ENCODE measurements around the gene PLA2G4A. TPM values are rescaled to one million over a fixed set of nuclear protein-coding genes. Genes with fewer than 3 reads are reported as not detected.

Gene PLA2G4A
- 2.8 and 2.9 TPM in 2 replicates for total RNA-seq (ENCODE audit: low replicate concordance)
- long read RNA-seq, transcript PLA2G4A-201 (18 exons, 2,875 nt): major isoform, 21 of 22 reads
- long read RNA-seq, partial matches to known transcripts: 0 of 22 reads
- long read RNA-seq, other reads (novel, unspliced or antisense): 1 of 22 reads

- peaks cover 5% of the 10 kb centered on the region for H3K9me3 Mint-ChIP-seq
- DNase-seq (ENCODE audit: extremely low spot score, unreplicated experiment): no peak
- peak within 1 kb of the TSS; percentile 92 for H3K4me3 Mint-ChIP-seq
- peaks cover 4% of the 10 kb centered on the region for H3K27me3 Mint-ChIP-seq
- H3K27ac Mint-ChIP-seq: peak within 1 kb of the TSS; percentile 74
- peaks cover 14% of the 10 kb centered on the region for H3K4me1 Mint-ChIP-seq (ENCODE audit: unreplicated experiment)
- no peaks in the 10 kb centered on the region for H3K36me3 Mint-ChIP-seq
- no peak for TF ChIP-seq CTCF (conservative IDR thresholded peaks at IDR 0.05)
Measured at GRCh38 chr1:186828611-186829454, at the start of gene PLA2G4A. Gene PLA2G4A (plus strand): TSS chr1:186828949. CDS start chr1:186854355, 25,406 bp downstream.

DNA sequence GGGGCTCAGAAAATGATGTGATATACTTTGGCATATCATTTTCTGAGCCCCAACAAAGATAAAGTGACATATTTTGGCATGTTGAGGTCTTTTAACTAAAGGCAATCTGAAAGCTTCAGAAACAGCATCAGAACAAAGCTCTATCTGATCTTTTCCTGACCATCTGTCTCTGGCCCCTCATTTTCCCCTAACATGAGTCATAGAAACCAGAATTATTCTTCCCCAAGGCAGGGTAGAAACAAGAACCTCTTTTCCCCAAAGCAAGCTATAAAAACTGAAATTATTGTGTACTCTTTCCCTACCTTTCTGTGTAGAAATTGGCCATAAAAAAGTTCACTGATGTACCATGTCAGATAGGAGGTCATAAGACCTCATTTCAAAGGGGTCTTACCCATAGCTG lies 48.7 kb upstream of the PLA2G4A start:
- H3K4me1 Mint-ChIP-seq (ENCODE audit: unreplicated experiment): no peaks in the 10 kb centered on the region
- no peak overlapping the region for H3K4me3 Mint-ChIP-seq
- peaks cover 8% of the 10 kb centered on the region for H3K9me3 Mint-ChIP-seq
- peaks cover 4% of the 10 kb centered on the region for H3K27me3 Mint-ChIP-seq
- DNase-seq (ENCODE audit: extremely low spot score, unreplicated experiment): no peak
- no peak overlapping the region for H3K27ac Mint-ChIP-seq
- H3K36me3 Mint-ChIP-seq: no peaks in the 10 kb centered on the region
- TF ChIP-seq CTCF (conservative IDR thresholded peaks at IDR 0.05): no peak

DNA sequence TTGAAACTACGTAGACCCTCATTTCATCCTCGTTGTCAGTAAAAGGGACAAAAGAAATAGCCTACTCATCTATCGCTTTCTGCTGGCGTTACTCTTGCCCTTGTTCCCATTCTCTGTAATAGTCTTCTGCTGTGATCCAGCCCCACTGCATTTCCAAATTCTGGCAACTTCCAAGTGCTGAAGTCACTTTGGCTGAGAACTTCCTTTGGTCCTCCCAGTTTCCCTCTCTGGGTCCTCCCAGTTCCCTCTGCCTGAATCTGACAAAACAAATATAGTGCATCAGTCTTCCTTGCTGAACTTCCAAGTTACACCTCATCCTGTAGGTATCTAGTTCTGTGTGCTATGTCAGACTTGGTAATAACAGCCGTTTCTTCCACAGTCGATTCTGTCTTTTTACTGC lies 47.0 kb upstream of the PLA2G4A start:
- H3K4me3 Mint-ChIP-seq: no peak overlapping the region
- no peak overlapping the region for H3K27ac Mint-ChIP-seq
- peaks cover 4% of the 10 kb centered on the region for H3K27me3 Mint-ChIP-seq
- no peak for TF ChIP-seq CTCF (conservative IDR thresholded peaks at IDR 0.05)
- DNase-seq (ENCODE audit: extremely low spot score, unreplicated experiment): no peak
- no peaks in the 10 kb centered on the region for H3K4me1 Mint-ChIP-seq (ENCODE audit: unreplicated experiment)
- peaks cover 4% of the 10 kb centered on the region for H3K9me3 Mint-ChIP-seq
- H3K36me3 Mint-ChIP-seq: no peaks in the 10 kb centered on the region

GRCh38 chr1:186782791-186783190 lies 46.0 kb upstream of the PLA2G4A start:
- H3K4me1 Mint-ChIP-seq (ENCODE audit: unreplicated experiment): no peaks in the 10 kb centered on the region
- H3K27me3 Mint-ChIP-seq: peaks cover 4% of the 10 kb centered on the region
- no peak for TF ChIP-seq CTCF (conservative IDR thresholded peaks at IDR 0.05)
- H3K4me3 Mint-ChIP-seq: no peak overlapping the region
- H3K27ac Mint-ChIP-seq: no peak overlapping the region
- DNase-seq (ENCODE audit: extremely low spot score, unreplicated experiment): no peak
- H3K36me3 Mint-ChIP-seq: no peaks in the 10 kb centered on the region
- no peaks in the 10 kb centered on the region for H3K9me3 Mint-ChIP-seq

DNA sequence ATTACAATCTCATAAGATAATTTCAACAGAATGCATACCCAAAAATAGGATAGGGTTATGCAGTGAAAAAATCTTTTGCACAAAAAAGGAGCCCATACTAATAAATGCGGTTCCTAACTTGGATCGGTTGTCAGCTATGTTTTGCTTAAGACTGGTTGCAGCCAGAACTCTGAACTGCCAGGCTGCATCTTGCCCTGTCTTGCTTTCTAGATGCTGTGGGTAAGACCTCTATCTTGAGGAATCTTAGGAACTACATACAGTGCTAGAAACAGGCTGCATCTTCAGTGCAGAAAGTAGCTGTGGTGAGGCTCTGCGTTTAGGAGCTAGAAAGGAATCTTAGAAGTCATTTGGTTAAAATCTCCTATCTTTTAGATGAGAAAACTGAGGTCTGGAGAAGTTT lies 45.6 kb upstream of the PLA2G4A start:
- H3K27ac Mint-ChIP-seq: no peak overlapping the region
- H3K4me1 Mint-ChIP-seq (ENCODE audit: unreplicated experiment): no peaks in the 10 kb centered on the region
- DNase-seq (ENCODE audit: extremely low spot score, unreplicated experiment): no peak
- no peaks in the 10 kb centered on the region for H3K36me3 Mint-ChIP-seq
- no peaks in the 10 kb centered on the region for H3K9me3 Mint-ChIP-seq
- H3K4me3 Mint-ChIP-seq: no peak overlapping the region
- no peak for TF ChIP-seq CTCF (conservative IDR thresholded peaks at IDR 0.05)
- peaks cover 4% of the 10 kb centered on the region for H3K27me3 Mint-ChIP-seq
